GM12892 (cell line): ENCODE results near the gene KRT36.

Experiments used
- DNase-seq: peaks from one replicate; pipeline ENCODE4 v3.0.0; 2011; ENCODE audit not compliant: insufficient read length
- FAIRE-seq: peaks from 2 replicates; lab custom pipeline; 2011; peaks lifted over from hg19 to GRCh38; lab: Jason Lieb, UNC
- POLR2A ChIP-seq: IDR thresholded peaks from 2 replicates; pipeline ENCODE4 v1.6.1; 2011; ENCODE audit warnings: low read depth, low read length, control low read depth
- POLR2AphosphoS5 ChIP-seq: IDR thresholded peaks from 2 replicates; pipeline ENCODE4 v1.6.1; 2011; ENCODE audit warnings: low read depth, low read length, control low read depth
- TAF1 ChIP-seq: IDR thresholded peaks from 2 replicates; pipeline ENCODE4 v1.6.1; 2011; ENCODE audit warnings: low read depth, mild to moderate bottlenecking, control low read depth, low read length, borderline replicate concordance

The KRT36 gene

GRCh38 chr17:41483531-41483930 lies 6.2 kb downstream of the KRT36 start:
- FAIRE-seq (no peak), DNase-seq (no peak)
- TF ChIP-seq POLR2AphosphoS5, result no peak
- no peak for TF ChIP-seq TAF1
- TF ChIP-seq POLR2A, result no peak

DNA sequence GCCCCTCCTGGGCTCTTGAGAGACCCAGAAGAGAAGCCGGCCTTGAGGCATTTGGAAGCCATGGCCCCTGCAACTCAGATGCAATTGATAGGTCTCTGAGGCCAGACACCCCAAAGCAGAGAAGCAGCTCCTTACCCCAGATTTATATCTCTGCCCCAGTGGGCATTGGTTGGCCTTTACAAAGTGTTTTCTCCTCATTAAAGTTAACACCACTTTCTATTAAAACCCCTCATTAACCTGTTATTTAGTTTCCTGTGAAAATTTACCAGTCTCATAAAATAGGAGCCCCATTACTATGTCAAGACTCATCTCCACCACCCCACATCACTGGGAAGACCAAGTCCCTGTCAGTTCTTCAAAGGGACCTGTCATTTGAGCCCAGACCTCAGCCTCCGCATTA lies 8.7 kb downstream of the KRT36 start, which contains the start of gene KRT35:
TSS of gene KRT35 (minus strand) at position 116 of the 400 bp plus-strand sequence. CDS start at position 62, 54 bp downstream.
- DNase-seq (no peak), FAIRE-seq (no peak)
- TF ChIP-seq POLR2A (no peak), POLR2AphosphoS5 (no peak), TAF1 (no peak)

GRCh38 chr17:41480581-41480980 lies 9.1 kb downstream of the KRT36 start:
- TF ChIP-seq POLR2A (no peak), POLR2AphosphoS5 (no peak), TAF1 (no peak)
- FAIRE-seq, result no peak
- no peak for DNase-seq

- FAIRE-seq (no peak), DNase-seq (no peak)
- no peak for TF ChIP-seq TAF1
- no peak for TF ChIP-seq POLR2AphosphoS5
These were observed 9.6 kb downstream of the KRT36 start for GRCh38 chr17:41480136-41480535.

DNA sequence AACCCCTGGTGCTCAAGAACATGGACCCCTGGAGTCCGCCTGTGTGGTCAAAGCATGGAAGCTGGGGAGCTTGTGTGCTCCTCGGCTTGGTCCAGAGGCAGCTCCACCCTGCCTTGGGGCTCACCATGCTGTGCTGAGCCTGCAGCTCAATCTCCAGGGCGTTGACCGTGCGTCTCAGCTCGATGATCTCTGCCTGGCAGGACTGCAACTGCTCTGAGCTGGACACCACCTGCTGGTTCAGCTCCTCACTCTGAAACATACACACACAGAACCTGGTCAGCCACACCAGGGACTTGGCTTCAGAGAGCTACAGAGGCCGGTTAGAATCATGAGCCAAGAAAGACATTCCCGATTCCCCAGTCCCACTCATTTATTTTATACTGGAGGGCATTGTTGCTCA lies 11.5 kb downstream of the KRT36 start:
- FAIRE-seq, result no peak
- DNase-seq, result no peak
- TF ChIP-seq POLR2AphosphoS5 (no peak), POLR2A (no peak), TAF1 (no peak)

DNA sequence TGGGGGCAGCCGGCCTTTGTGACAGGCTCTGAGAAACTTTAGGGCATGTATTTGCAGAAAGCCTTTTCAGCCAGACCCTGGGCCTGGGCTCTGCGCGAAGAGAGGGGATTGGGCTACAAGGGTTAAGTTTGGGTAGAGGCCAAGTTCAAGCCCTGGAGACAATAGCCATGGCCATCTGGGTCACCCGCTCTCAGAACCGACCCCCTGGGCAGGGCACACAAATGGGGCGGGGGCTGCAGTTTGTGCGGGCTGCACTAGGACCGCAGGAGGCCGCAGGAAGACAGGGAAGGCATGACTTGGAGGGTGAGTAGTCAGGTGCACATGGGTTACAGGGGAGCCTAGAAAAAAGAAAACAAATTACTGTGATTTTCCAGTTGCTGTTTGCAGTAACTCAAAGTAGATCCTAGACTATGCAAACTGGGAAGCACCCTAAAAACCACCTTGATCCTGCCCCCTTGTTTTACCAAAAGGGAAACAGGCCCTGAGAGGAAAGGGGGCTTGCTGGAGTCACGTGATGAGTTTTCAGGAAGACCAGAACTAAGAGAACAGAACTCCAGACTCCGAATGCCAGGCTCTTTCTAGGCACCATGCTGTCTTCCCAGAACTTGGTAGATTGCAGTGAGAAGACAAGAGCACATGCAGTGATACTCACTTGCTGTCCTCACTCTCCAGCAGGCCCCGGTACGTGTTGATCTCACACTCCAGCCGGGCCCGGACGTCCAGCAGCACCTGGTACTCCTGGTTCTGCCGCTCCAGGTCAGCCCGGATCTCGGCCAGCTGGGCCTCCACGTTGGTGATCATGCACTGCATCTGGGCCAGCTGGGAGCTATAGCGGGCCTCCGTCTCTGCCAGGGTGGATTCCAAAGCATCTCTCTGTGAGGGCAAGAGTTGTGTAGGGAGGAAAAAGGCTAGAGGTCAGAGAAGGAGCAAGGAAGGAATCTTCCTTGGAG lies 12.6 kb downstream of the KRT36 start:
- FAIRE-seq (no peak), DNase-seq (no peak)

DNA sequence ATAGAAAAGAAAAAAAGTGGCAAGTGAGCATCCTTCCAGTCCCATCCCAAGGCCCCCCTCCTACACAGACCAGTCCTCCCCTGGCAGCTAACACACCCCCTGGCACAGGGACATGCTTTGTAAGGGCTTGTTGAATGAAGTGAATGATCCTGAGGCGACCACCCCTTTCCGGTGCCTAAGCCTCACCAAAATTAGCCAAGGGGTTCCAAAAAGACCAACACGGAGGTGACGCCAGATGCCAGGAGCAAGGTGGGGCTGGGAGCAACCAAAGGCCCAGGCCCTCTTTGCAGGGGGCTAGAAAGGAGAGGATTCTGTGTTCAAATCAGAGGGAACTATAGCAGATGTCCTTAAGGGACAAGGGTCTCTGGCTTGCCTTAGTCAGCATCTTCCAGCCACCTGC lies 14.3 kb downstream of the KRT36 start:
- TF ChIP-seq POLR2AphosphoS5 (no peak), TAF1 (no peak), POLR2A (no peak)
- FAIRE-seq (no peak), DNase-seq (no peak)

More for the DNA sequence above, 12.6 kb downstream of the KRT36 start:
- no peak for TF ChIP-seq TAF1
- no peak for TF ChIP-seq POLR2A
- no peak for TF ChIP-seq POLR2AphosphoS5

- TF ChIP-seq TAF1 (no peak), POLR2AphosphoS5 (no peak), POLR2A (no peak)
- DNase-seq, result no peak
- no peak for FAIRE-seq
These were observed 14.8 kb downstream of the KRT36 start for GRCh38 chr17:41474863-41475262.

DNA sequence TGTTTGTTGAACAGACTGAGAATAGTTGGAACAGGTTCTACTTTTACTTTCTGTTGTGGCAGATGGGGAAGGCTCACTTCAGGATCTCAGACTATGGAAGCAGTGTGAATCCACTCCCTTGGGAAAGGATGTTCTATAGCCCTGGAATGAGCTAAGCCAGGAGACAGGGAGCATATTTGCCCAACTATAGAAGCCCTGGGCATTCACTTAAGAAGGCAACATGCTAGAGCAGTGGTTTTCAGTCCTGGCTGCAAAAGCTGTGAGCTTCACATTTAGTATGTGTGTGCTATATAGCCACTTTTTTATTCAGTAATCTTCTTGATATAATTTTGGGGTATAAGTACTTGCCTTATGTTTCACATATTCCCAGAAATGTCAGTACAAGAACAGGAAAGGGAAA lies 21.4 kb downstream of the KRT36 start:
- FAIRE-seq, result no peak
- TF ChIP-seq POLR2AphosphoS5 (no peak), TAF1 (no peak), POLR2A (no peak)
- DNase-seq, result no peak

DNA sequence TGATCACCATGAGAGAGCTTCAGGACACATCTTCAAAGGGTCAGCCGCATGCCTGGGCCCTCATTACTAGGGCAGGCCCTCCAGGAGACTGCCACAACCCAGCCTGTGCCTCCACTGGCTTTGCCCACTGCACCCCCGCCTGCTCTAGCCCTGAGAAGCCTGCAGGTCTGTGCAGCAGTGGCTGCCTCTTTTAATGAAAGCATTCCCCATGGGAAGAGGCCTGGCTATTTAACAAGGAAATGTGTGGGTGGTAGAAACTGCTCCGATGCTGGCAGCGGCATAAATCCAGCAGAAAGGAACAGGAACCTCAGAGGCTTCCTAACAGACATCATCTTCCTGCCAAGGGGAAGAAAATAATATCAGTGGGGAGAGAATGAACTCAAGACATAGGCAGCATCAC lies 22.1 kb downstream of the KRT36 start:
- no peak for TF ChIP-seq TAF1
- no peak for TF ChIP-seq POLR2A
- no peak for TF ChIP-seq POLR2AphosphoS5
- FAIRE-seq (no peak), DNase-seq (no peak)

- DNase-seq (no peak), FAIRE-seq (no peak)
- TF ChIP-seq POLR2AphosphoS5, result no peak
- TF ChIP-seq TAF1, result no peak
- no peak for TF ChIP-seq POLR2A
These were observed 22.7 kb downstream of the KRT36 start, which contains the start of gene KRT32 for GRCh38 chr17:41466988-41467387. KRT32 (minus strand) TSS chr17:41467386; CDS start chr17:41467325, 61 bp downstream.

GRCh38 chr17:41464682-41465081 lies 25.0 kb downstream of the KRT36 start:
- no peak for TF ChIP-seq TAF1
- no peak for TF ChIP-seq POLR2A
- TF ChIP-seq POLR2AphosphoS5, result no peak
- FAIRE-seq (no peak), DNase-seq (no peak)

GRCh38 chr17:41464173-41464572 lies 25.5 kb downstream of the KRT36 start:
- TF ChIP-seq POLR2A, result no peak
- TF ChIP-seq TAF1, result no peak
- TF ChIP-seq POLR2AphosphoS5, result no peak
- no peak for DNase-seq
- no peak for FAIRE-seq
